Transverse colon (tissue), 4 donors: ENCODE results near the gene NXPE3.

Experiments used
- POLR2A ChIP-seq: fragments of 450-650 bp; IDR thresholded peaks from one replicate; pipeline ENCODE4 v1.6.1; 2016; ENCODE audit warnings: antibody characterized with exemption, mild to moderate bottlenecking, moderate library complexity
- POLR2AphosphoS5 ChIP-seq, 3 donors: sonication (generic); formaldehyde crosslinking; IDR thresholded peaks; one replicate each; pipeline ENCODE4 v1.6.1; 2016; ENCODE audit warnings: antibody characterized with exemption in 3 of 3
- TF ChIP-seq, protein P1 (sequence below), 5 experiments: fragments of 200-600 bp in 3 of 5; fragments of 450-650 bp in 2 of 5; sonication (generic) in 3 of 5; IDR thresholded peaks; 1 replicate in 2 of 5; 2 replicates in 3 of 5; pipeline ENCODE4 v1.5.1; 2016 to 2017; ENCODE audit warnings: antibody characterized with exemption in 5 of 5, inconsistent platforms in 3 of 5, mild to moderate bottlenecking in 2 of 5, moderate library complexity in 1 of 5

GRCh38 chr3:101846709-101847108, 67.7 kb downstream of the NXPE3 start:
- TF ChIP-seq, protein P1, sequence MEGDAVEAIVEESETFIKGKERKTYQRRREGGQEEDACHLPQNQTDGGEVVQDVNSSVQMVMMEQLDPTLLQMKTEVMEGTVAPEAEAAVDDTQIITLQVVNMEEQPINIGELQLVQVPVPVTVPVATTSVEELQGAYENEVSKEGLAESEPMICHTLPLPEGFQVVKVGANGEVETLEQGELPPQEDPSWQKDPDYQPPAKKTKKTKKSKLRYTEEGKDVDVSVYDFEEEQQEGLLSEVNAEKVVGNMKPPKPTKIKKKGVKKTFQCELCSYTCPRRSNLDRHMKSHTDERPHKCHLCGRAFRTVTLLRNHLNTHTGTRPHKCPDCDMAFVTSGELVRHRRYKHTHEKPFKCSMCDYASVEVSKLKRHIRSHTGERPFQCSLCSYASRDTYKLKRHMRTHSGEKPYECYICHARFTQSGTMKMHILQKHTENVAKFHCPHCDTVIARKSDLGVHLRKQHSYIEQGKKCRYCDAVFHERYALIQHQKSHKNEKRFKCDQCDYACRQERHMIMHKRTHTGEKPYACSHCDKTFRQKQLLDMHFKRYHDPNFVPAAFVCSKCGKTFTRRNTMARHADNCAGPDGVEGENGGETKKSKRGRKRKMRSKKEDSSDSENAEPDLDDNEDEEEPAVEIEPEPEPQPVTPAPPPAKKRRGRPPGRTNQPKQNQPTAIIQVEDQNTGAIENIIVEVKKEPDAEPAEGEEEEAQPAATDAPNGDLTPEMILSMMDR (IDR thresholded peaks at IDR 0.05): no peak
- TF ChIP-seq POLR2AphosphoS5 (IDR thresholded peaks at IDR 0.05) (no peak), POLR2A (no peak)
